Measurements from ENCODE around the gene TAF15. TPM values are rescaled to one million over a fixed set of nuclear protein-coding genes. Genes with fewer than 3 reads are reported as not detected.

Gene TAF15
- total RNA-seq, 2 experiments from 2014 or later, result 65.9 to 256 TPM

GRCh38 chr17:35855965-35856364, 46.7 kb downstream of the TAF15 start:
- intact Hi-C loops (cut with micrococcal nuclease; ENCODE audit: unreplicated experiment), result no loop called here
- no peak for DNase-seq (ENCODE audit: low spot score)
- Histone ChIP-seq H3K27ac (ENCODE audit: low read depth, low read length, poor library complexity, severe bottlenecking) (no peak overlapping the region), H2AFZ (ENCODE audit: low read length) (no peak overlapping the region), H3K4me2 (ENCODE audit: low read length) (no peak overlapping the region), H3K79me2 (ENCODE audit: insufficient read depth, low read depth, low read length) (no peaks in the 10 kb centered on the region), H4K20me1 (ENCODE audit: insufficient read depth, low read length) (peaks cover 3% of the 10 kb centered on the region; the same call in 1 of the 2 replicates), H3K4me1 (ENCODE audit: insufficient read depth, low read length, poor library complexity, severe bottlenecking) (no peaks in the 10 kb centered on the region), H3K9me3 (ENCODE audit: low read length) (no peaks in the 10 kb centered on the region), H3K4me3 (ENCODE audit: low read depth, low read length, poor library complexity, severe bottlenecking) (no peak overlapping the region), H3K9me2 (ENCODE audit: insufficient read depth, low read length) (no peaks in the 10 kb centered on the region), H3K36me3 (ENCODE audit: insufficient read depth, low read length) (peaks cover 10% of the 10 kb centered on the region; the same call in 1 of the 2 replicates)
- no peak for TF ChIP-seq CTCF (conservative IDR thresholded peaks at IDR 0.05; ENCODE audit: low read length)
- TF ChIP-seq EZH2phosphoT487 (IDR thresholded peaks at IDR 0.05; ENCODE audit: borderline replicate concordance, low read depth, low read length), result no peak
- no TSS peak for BruUV-seq (replicated peaks)
- ChIA-PET CTCF (ENCODE audit: unreplicated experiment) (no interaction called here), POLR2A (no interaction called here)

GRCh38 chr17:35856603-35857002, 47.3 kb downstream of the TAF15 start:
- Histone ChIP-seq H3K9me2 (ENCODE audit: insufficient read depth, low read length) (no peaks in the 10 kb centered on the region), H3K4me3 (ENCODE audit: low read depth, low read length, poor library complexity, severe bottlenecking) (no peak overlapping the region), H3K4me2 (ENCODE audit: low read length) (no peak overlapping the region), H3K27ac (ENCODE audit: low read depth, low read length, poor library complexity, severe bottlenecking) (no peak overlapping the region), H3K9me3 (ENCODE audit: low read length) (no peaks in the 10 kb centered on the region), H2AFZ (ENCODE audit: low read length) (no peak overlapping the region), H4K20me1 (ENCODE audit: insufficient read depth, low read length) (peaks cover 3% of the 10 kb centered on the region; the same call in 1 of the 2 replicates), H3K4me1 (ENCODE audit: insufficient read depth, low read length, poor library complexity, severe bottlenecking) (no peaks in the 10 kb centered on the region), H3K36me3 (ENCODE audit: insufficient read depth, low read length) (peaks cover 4% of the 10 kb centered on the region; the same call in 1 of the 2 replicates), H3K79me2 (ENCODE audit: insufficient read depth, low read depth, low read length) (no peaks in the 10 kb centered on the region)
- BruUV-seq (replicated peaks), result no TSS peak
- ChIA-PET CTCF (ENCODE audit: unreplicated experiment) (no interaction called here), POLR2A (interaction anchor here (0.6 kb wide), 1 partner anchor 666 kb away, joined by 3 read pairs; no protein-coding TSS in a partner anchor)
- TF ChIP-seq EZH2phosphoT487 (IDR thresholded peaks at IDR 0.05; ENCODE audit: borderline replicate concordance, low read depth, low read length), result no peak
- no peak for TF ChIP-seq CTCF (conservative IDR thresholded peaks at IDR 0.05; ENCODE audit: low read length)
- no peak for DNase-seq (ENCODE audit: low spot score)
- intact Hi-C loops (cut with micrococcal nuclease; ENCODE audit: unreplicated experiment), result no loop called here

- Histone ChIP-seq H3K4me1 (ENCODE audit: insufficient read depth, low read length, poor library complexity, severe bottlenecking) (no peaks in the 10 kb centered on the region), H3K27ac (ENCODE audit: low read depth, low read length, poor library complexity, severe bottlenecking) (no peak overlapping the region), H3K9me2 (ENCODE audit: insufficient read depth, low read length) (no peaks in the 10 kb centered on the region), H3K4me2 (ENCODE audit: low read length) (no peak overlapping the region), H3K4me3 (ENCODE audit: low read depth, low read length, poor library complexity, severe bottlenecking) (no peak overlapping the region), H2AFZ (ENCODE audit: low read length) (no peak overlapping the region), H3K79me2 (ENCODE audit: insufficient read depth, low read depth, low read length) (no peaks in the 10 kb centered on the region), H3K36me3 (ENCODE audit: insufficient read depth, low read length) (no peaks in the 10 kb centered on the region), H4K20me1 (ENCODE audit: insufficient read depth, low read length) (no peaks in the 10 kb centered on the region), H3K9me3 (ENCODE audit: low read length) (no peaks in the 10 kb centered on the region)
- POLR2A ChIA-PET, result no interaction called here
- DNase-seq (ENCODE audit: low spot score), result no peak
- CTCF ChIA-PET (ENCODE audit: unreplicated experiment), result interaction anchor here (0.5 kb wide), 1 partner anchor 105 kb away, joined by 4 read pairs; no protein-coding TSS in a partner anchor
- TF ChIP-seq EZH2phosphoT487 (IDR thresholded peaks at IDR 0.05; ENCODE audit: borderline replicate concordance, low read depth, low read length) (no peak), CTCF (conservative IDR thresholded peaks at IDR 0.05; ENCODE audit: low read length) (no peak)
- no TSS peak for BruUV-seq (replicated peaks)
- intact Hi-C loops (cut with micrococcal nuclease; ENCODE audit: unreplicated experiment), result no loop called here
These were observed 55.6 kb downstream of the TAF15 start for GRCh38 chr17:35864853-35865252.
